GM21528 (cell line): ENCODE results near the gene IL17A.

Experiments
- ATAC-seq: cut with Tn5 transposase; IDR thresholded peaks from one replicate; pipeline ENCODE4 v1.9.1; 2021; ENCODE audit warnings: mild to moderate bottlenecking, moderate library complexity; ENCODE audit not compliant: unreplicated experiment, low FRiP score

IL17A gene

GRCh38 chr6:52186075-52186474 is at the start of gene IL17A:
IL17A (plus strand) TSS chr6:52186375; CDS start chr6:52186432, 57 bp downstream.
- peak; percentile 18 for ATAC-seq

- ATAC-seq: no peak
Measured at GRCh38 chr6:52136934-52137467, 49.2 kb upstream of the IL17A start.

GRCh38 chr6:52138284-52138683 is 47.9 kb upstream of the IL17A start:
- no peak for ATAC-seq

- no peak for ATAC-seq
Measured at GRCh38 chr6:52139985-52140680, 46.0 kb upstream of the IL17A start.

- ATAC-seq: no peak
Measured at GRCh38 chr6:52141596-52141995, 44.6 kb upstream of the IL17A start.

- ATAC-seq: no peak
Measured at GRCh38 chr6:52142556-52142955, 43.6 kb upstream of the IL17A start.

GRCh38 chr6:52143551-52143950 is 42.6 kb upstream of the IL17A start:
- no peak for ATAC-seq

GRCh38 chr6:52144196-52145076 is 41.7 kb upstream of the IL17A start:
- no peak for ATAC-seq

- ATAC-seq: no peak
Measured at GRCh38 chr6:52146851-52147445, 39.2 kb upstream of the IL17A start.

- ATAC-seq: no peak
Measured at GRCh38 chr6:52149076-52149475, 37.1 kb upstream of the IL17A start.

- ATAC-seq: no peak
Measured at GRCh38 chr6:52149949-52150348, 36.2 kb upstream of the IL17A start.

GRCh38 chr6:52152070-52152423 is 34.1 kb upstream of the IL17A start:
- ATAC-seq: no peak

GRCh38 chr6:52152711-52153160 is 33.4 kb upstream of the IL17A start:
- ATAC-seq: no peak

GRCh38 chr6:52154381-52154780 is 31.8 kb upstream of the IL17A start:
- no peak for ATAC-seq

GRCh38 chr6:52155791-52156576 is 30.2 kb upstream of the IL17A start:
- ATAC-seq: peak; percentile 92

GRCh38 chr6:52157301-52157941 is 28.8 kb upstream of the IL17A start:
- ATAC-seq: peak; percentile 51

- ATAC-seq: no peak
Measured at GRCh38 chr6:52160472-52161104, 25.6 kb upstream of the IL17A start.

- no peak for ATAC-seq
Measured at GRCh38 chr6:52161689-52162438, 24.3 kb upstream of the IL17A start.
